GM18907 (cell line): ENCODE measurements around the gene MYG1.
A peak's percentile ranks its signal among the peaks of the same experiment; 100 is the strongest.
"Not testable (repeated sequence)": the region's sequence is repeated elsewhere in the genome, so short reads cannot be mapped to it uniquely, and the experiment has no call there.

Source experiments
- ATAC-seq: cut with Tn5 transposase; IDR thresholded peaks from one replicate; pipeline ENCODE4 v1.9.1; 2021; ENCODE audit warnings: mild to moderate bottlenecking, moderate library complexity; ENCODE audit not compliant: unreplicated experiment

The MYG1 gene

GRCh38 chr12:53279888-53280498 lies 19.5 kb upstream of the MYG1 start:
- no peak for ATAC-seq

GRCh38 chr12:53286448-53286847 lies 13.0 kb upstream of the MYG1 start:
- ATAC-seq: no peak

DNA sequence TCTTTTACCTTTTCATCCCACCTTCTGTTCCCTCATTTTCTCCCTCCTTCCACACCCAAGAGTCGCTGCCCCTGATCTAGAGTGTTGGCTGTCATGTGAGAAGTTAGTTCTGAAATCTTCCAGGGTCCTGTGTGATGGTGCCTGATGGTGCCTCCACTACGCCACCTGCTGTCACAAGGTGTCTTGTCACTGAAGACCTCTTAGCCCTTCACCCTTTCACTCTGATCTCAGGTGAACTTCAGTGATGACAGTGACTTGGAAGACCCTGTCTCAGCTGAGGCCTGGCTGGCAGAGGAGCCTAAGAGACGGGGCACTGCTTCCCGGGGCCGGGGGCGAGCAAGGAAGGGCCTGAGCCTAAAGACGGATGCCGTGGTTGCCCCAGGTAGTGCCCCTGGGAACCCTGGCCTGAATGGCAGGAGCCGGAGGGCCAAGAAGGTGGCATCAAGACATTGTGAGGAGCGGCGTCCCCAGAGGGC lies 11.7 kb upstream of the MYG1 start:
- ATAC-seq: no peak

DNA sequence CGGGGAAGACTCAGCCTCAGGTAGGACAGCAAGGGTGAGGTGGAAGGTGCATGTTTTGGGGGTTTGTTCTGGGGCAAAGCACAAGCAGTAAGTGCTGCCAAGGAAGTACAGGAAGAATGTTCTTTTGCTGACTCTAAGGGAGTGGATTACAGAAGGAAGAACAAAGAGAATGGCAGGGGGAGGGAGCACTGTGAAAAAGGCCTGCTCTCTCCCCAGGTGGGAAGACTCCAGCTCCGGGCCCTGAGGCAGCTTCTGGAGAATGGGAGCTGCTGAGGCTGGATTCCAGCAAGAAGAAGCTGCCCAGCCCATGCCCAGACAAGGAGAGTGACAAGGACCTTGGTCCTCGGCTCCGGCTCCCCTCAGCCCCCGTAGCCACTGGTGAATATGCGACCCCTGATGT lies 11.2 kb upstream of the MYG1 start:
- no peak for ATAC-seq

GRCh38 chr12:53289891-53290290 lies 9.6 kb upstream of the MYG1 start:
- no peak for ATAC-seq

GRCh38 chr12:53290661-53291060 lies 8.8 kb upstream of the MYG1 start:
- ATAC-seq: no peak

DNA sequence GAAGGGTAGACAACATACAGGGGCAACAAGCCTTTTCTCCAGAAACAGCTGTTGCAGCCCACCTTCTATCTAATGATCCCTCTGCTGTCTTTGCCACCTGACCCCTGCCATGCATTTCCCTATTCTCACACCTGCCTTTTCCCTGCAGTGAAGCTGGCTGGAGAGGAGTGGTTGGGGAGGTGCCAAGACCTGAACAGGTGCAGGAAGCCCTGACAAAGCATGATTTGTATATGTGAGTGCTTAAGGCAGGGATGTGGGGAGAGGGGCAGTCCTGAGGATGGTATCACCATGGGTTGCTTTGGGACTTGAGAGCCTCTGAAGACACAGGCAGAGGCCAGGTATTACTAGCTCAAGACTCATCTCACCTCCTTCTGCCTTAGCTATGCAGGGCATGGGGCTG lies 7.1 kb upstream of the MYG1 start:
- ATAC-seq: no peak

DNA sequence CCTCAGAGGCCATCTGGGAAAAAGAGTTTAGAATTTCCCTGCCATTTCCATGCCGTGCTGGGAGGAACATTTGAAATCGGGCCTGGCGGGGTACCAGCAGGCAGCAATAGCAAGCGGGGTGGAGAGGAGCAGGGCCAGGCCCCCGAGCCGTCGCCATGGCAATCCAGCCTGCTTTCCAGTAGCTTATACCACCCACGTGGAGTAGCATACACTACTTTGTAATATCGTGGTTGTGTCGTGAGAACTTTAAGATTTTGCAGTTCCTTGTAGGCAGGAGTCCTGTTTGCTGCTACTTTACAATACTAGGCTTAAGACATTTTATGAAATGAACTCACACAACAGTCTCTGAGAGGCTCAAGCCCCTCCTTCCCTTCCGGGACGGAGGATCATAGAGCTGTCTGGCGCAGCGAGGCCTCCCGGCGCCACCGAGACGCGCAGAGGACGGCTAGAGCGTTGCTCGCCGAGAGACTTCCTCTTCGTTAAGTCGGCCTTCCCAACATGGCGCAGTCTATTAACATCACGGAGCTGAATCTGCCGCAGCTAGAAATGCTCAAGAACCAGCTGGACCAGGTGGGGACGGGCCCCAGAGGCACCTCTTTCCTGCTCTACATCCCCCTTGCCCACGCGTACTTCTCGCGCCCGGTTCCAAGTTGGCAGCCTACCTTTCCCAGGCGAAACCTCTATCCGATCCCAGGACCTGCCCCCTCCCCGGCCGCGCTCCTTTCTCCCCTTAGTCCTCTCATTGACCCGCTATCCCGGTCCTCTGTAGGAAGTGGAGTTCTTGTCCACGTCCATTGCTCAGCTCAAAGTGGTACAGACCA lies 4.2 kb upstream of the MYG1 start, which contains the start of gene PFDN5:
TSS of gene PFDN5 (plus strand) at position 473 of the 821 bp plus-strand sequence. CDS start at position 499, 26 bp downstream.
- peak; percentile 85 for ATAC-seq

GRCh38 chr12:53295891-53296219 lies 3.6 kb upstream of the MYG1 start:
- no peak for ATAC-seq

DNA sequence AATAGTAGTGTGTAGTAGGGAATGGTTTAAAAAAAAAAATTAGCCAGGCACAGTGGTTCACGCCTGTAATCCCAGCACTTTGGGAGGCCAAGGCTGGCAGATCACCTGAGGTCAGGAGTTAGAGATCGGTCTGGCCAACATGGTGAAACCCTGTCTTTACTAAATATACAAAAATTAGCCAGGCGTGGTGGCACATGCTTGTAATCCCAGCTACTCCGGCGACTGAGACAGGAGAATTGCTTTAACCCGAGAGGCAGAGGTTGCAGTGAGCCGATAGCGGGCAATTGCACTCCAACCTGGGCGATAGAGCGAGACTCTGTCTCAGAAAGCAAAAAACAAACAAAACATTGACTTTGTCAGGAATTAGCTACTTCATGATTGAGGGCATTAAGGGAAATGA lies 2.4 kb upstream of the MYG1 start:
- ATAC-seq: not testable (repeated sequence)

- ATAC-seq: no peak
Measured at GRCh38 chr12:53298164-53298563, 1.3 kb upstream of the MYG1 start.

GRCh38 chr12:53299101-53299453 lies 418 bp upstream of the MYG1 start:
- ATAC-seq: no peak

- no peak for ATAC-seq
Measured at GRCh38 chr12:53300187-53300586, 692 bp downstream of the MYG1 start.

GRCh38 chr12:53302903-53303302 lies 3.4 kb downstream of the MYG1 start:
- no peak for ATAC-seq

- ATAC-seq: no peak
Measured at GRCh38 chr12:53306826-53307225, 7.3 kb downstream of the MYG1 start.

GRCh38 chr12:53308276-53308675 lies 8.8 kb downstream of the MYG1 start:
- no peak for ATAC-seq

DNA sequence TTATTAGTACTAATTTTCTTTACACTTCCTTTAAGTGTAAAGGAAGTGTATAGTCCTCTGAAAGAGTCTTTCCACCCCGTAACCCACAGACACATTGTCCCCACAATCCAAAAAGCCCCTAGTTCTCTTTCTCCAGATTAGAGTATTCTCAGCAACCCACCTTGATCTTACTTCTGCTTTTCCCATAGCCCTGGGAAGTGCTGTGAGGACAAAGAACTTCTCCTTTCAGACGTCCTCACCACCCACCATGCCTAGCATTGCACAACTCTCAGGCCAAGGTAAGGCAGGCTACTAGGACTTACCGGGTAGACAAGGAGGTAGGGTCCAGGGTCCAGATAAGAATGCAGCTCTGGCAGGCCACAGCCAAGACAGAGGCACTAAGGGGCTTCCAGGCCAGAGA lies 14.5 kb downstream of the MYG1 start:
- ATAC-seq: no peak

- no peak for ATAC-seq
Measured at GRCh38 chr12:53320352-53321195, 21.1 kb downstream of the MYG1 start.

DNA sequence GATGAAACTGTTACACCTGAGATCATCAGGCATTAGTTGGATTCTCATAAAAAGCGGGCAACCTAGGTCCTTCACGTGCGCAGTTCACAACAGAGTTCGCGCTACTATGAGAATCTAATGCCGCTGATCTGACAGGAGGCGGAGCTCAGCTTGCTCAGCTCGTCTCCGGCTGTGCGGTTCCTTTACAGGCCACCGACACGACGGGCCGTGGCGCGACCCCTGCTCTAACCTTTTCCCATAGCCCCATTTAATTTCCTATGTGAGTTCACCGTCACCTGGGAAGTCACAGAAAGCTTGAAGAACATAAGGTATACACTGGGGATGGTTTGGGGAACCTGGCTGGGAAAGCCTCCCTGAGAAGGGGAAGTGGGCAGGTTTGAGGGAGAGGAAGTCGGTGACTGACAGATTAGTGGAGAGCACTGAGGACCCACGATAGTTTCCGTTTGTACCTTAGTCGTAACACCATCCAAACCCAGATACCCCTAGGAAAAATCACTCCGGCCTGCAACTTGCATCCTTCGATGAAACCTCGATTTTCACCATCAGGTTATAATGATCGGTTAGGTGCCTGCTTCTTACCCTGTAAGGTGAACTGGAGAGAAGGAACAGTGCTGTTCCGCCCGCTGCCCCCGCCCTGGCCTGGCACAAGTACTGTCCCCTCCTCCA lies 24.8 kb downstream of the MYG1 start:
- ATAC-seq: peak; percentile 42

- peak; percentile 57 for ATAC-seq
Measured at GRCh38 chr12:53324779-53325510, 25.4 kb downstream of the MYG1 start.
